ENCODE measurements around the gene RCOR2.

Gene RCOR2

DNA sequence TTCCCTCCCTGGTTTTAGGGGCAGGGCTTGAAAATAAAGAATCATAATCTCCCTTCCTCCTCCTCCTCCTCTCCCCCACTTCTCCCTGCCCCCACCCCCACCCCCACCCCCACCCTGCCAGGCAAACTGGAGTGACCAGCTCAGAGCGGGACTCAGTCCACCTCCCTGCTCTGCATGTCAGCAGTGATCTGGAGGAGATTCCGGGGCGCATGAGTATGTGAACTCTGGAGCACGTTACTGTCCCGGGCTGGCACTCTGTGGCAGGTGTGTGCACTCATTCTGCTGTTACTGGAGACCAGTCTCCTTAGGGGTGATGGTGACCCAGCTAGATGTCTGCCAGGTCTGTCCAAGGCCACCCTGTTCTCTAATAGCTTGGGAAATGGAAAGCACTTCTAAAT lies 44.2 kb downstream of the RCOR2 start:
- DNase-seq (ENCODE audit: low read depth) = no peak
- no peak overlapping the region for H3K4me3 ChIP-seq (ENCODE audit: low read depth, low read length)
- TF ChIP-seq, protein P1, sequence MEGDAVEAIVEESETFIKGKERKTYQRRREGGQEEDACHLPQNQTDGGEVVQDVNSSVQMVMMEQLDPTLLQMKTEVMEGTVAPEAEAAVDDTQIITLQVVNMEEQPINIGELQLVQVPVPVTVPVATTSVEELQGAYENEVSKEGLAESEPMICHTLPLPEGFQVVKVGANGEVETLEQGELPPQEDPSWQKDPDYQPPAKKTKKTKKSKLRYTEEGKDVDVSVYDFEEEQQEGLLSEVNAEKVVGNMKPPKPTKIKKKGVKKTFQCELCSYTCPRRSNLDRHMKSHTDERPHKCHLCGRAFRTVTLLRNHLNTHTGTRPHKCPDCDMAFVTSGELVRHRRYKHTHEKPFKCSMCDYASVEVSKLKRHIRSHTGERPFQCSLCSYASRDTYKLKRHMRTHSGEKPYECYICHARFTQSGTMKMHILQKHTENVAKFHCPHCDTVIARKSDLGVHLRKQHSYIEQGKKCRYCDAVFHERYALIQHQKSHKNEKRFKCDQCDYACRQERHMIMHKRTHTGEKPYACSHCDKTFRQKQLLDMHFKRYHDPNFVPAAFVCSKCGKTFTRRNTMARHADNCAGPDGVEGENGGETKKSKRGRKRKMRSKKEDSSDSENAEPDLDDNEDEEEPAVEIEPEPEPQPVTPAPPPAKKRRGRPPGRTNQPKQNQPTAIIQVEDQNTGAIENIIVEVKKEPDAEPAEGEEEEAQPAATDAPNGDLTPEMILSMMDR (conservative IDR thresholded peaks at IDR 0.05; ENCODE audit: low read depth, low read length) = no peak

DNA sequence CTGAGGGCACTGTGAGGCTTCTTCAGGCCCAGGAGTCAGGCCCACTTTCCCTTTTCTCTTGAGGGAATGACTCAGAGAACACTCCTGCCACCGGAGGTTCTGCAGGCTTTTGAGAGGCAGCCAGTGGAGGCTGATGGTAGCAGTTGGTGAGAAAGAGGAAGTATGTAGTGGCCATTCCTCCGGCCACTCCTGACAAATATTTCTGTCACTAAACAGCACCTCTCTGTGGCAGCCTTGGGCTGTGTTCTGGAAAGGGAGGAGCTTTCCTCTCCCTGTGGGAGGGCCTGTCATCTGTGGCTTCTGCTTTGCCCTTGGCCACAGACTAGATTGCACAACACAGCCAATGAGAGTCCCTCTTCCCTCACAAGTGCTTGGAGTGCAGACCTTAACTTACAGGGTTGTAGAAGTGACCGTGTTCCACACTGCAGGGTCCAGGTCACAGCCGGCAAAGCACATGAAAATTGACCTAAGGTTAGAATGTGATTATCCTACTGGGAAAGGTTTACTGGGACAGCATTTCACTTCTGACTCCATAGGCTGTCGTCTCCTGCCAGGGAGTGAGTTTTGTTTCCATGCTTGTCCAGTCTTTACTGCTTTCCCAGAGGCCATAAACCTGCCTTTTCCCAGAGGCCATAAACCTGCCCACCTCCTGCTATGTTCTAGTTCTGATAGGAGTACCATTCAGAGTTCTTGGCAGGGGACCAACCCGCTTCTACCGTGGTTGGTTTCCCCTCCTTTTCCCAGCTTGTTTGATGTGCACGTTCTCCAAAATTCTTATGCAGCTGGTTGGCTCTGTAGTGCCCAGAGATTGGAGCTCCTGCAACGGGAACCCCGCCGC lies 44.8 kb downstream of the RCOR2 start:
- TF ChIP-seq, protein P1 (conservative IDR thresholded peaks at IDR 0.05; ENCODE audit: low read depth, low read length) = peak; percentile 43
- no peak overlapping the region for H3K4me3 ChIP-seq (ENCODE audit: low read depth, low read length)
- peak; percentile 86 for DNase-seq (ENCODE audit: low read depth)

DNA sequence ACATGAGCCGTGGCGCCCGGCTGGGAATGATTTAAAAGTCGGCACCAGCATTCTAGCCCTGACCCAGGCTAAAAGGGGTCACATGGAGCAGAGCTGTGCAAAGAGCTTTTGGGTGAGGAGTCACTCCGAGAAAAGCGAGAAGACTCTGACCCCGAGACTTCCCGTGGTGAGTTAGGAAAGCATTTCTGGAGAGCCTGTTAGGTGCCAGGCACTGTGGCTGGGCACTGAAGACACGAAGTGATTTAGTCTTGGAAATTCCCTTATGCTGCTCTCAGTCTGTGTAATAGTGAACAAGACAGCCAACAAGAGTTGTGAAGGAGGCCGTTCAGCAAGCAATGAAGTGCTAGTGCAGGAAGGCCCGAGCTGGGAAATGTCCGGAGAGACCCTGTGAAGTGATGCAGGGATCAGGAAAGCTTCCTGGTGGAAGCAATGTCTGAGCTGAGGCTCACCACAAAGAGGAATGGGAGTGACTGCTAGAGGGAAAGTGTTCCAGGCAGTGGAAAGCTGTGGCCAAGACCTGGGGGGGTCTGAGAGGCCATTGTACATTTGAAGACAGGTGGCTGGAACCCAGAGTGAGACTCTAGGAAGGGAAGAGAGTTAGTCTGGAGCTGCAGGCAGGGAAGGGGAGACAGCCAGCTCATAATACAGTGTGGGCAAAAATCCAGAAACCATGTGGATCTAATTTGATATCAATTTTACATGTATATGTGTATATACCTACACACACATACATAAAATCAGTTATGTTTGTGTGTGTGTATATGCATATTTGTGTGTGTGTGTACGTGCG lies 46.4 kb downstream of the RCOR2 start:
- DNase-seq (ENCODE audit: low read depth) = peak; percentile 39
- TF ChIP-seq, protein P1 (conservative IDR thresholded peaks at IDR 0.05; ENCODE audit: low read depth, low read length) = no peak
- H3K4me3 ChIP-seq (ENCODE audit: low read depth, low read length) = no peak overlapping the region

DNA sequence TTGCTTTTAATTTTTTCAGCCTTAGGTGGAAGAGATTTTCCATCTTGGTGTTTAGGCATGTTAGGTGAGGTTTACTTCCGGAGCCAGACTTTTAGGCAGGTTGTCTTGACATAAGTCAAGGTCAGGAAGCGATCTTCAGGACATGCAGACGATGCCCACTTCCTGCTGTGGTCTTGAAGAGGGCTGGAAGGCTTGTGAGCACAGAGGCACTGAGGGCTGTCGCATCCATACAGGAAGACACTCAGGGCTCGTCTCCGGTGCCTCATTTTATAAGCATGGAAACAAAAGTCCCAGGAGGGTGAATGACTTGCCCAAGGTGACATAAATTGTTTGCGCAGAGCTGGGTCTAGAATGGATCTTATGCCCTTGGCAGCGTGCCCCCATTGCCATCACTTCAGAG lies 47.3 kb downstream of the RCOR2 start:
- no peak for DNase-seq (ENCODE audit: low read depth)
- TF ChIP-seq, protein P1 (conservative IDR thresholded peaks at IDR 0.05; ENCODE audit: low read depth, low read length) = no peak
- H3K4me3 ChIP-seq (ENCODE audit: low read depth, low read length) = no peak overlapping the region

DNA sequence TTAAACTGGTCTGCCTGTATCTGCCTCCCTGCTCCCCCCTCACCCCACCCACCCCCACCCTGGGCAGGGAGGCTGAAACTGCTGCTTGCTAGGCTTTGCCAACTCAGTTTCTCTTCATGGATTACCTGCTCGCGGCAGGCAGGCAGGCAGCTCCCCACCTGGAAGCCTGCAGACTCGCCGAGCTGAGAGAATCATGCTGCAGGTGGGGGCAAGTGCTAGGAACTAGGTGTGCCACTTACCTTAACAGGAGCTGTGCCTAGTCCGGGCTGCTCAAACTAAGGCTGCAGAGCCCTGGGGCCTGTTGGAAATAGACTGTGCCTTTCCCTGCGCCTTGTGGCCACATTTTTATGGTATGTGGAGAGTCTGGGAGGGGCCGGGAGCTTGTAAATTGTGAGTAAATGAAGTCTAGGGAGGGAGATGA lies 47.8 kb downstream of the RCOR2 start:
- TF ChIP-seq, protein P1 (conservative IDR thresholded peaks at IDR 0.05; ENCODE audit: low read depth, low read length) = no peak
- no peak overlapping the region for H3K4me3 ChIP-seq (ENCODE audit: low read depth, low read length)
- DNase-seq (ENCODE audit: low read depth) = no peak

DNA sequence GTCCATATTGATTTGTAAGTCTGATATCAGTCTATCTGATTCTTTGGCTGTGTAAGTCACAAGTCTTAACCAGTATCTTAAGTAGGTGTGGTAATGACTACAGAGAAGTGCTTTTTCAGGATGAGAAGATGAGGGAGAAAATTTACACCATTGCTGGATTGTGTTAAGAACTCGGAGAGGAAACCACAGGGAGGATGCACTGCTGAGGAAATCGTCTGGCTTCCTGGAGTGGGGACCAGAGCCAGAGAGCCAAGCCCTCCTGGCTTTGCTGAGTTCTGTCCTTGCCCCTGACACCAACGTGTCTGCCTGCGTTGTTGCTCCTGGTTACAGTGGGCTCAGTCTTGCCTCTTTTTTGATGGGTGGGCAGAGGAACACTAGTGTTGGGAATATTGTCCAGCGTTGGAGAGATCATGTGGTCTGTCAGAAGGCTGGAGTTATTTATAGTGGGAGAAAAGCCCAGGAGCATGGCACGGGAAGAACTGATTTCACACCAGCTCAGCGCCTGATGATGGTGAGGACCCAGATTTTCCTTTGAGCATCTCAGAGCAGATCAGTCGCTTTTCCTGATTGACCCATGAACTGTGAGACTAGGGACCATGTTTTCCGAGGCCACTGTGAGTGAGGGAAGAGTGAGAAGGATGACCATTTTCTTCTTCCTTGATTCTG lies 48.4 kb downstream of the RCOR2 start:
- DNase-seq (ENCODE audit: low read depth) = peak; percentile 29
- H3K4me3 ChIP-seq (ENCODE audit: low read depth, low read length) = no peak overlapping the region
- TF ChIP-seq, protein P1 (conservative IDR thresholded peaks at IDR 0.05; ENCODE audit: low read depth, low read length) = no peak

Measured in choroid plexus epithelial cell (primary cell).